CD4-positive, alpha-beta T cell treated with Interleukin-21 for 1 hour (primary cell): ENCODE measurements around the gene DTNA.

ENCODE experiments used
- DNase-seq: peaks from one replicate; pipeline ENCODE4 v3.0.0-alpha.2; 2020

The DTNA gene

DNA sequence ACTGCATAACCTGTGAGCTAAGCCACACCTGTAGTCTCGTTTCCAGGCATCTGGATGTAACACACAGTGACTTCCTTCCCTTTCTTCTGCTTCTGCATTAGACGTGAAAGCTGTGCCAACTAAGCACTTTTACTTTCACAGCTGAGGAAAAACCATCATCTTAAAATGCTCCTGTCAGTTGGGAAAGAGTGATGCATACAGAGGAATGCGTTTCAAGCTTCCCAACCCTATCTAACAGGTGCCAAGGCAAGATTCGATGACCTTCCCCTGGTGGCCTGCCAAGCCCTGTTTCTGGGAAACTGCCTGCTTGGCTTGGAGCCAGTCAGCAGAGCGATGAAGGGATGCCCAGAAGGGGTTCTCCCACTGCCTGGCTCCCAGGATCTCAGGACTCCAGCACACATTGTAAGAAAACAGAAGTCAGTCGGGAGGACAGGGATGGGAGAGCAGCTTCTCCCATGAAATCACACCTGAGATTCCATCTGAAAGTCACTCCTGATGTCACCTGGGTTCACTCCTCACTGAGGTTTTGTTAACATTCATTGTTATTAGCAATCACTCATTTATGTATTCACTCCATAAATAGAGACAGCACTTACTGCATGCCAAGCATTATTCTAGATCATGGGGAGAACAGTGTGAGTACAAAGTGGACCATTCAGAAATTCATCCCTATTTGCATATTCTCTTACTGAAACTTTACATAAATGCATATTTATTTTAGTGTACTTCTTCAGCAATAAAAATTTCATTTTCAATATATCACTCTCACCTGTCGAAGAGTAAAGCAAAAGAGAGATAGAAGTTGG lies 64.1 kb downstream of the DTNA start:
- no peak for DNase-seq

DNA sequence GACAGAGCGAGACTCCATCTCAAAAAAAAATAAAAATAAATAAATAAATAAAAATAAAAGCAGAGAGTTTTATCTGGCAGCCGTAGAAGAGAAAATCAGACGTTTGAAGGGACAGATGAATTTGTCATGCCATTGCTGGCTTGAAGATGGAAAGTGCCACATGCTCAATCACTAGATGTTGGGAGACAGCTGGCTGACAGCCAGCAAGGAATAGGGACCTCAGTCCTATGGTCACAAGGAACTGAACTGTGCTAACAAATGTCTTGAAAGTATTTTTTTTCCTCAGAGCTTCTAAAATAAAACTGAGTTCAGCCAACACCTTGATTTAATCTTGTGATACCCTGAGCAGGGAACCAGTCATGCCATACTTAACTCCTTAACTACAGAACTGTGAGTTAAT lies 65.4 kb downstream of the DTNA start:
- no peak for DNase-seq

- DNase-seq: no peak
Observed at GRCh38 chr18:34779112-34779511, 69.0 kb downstream of the DTNA start.

DNA sequence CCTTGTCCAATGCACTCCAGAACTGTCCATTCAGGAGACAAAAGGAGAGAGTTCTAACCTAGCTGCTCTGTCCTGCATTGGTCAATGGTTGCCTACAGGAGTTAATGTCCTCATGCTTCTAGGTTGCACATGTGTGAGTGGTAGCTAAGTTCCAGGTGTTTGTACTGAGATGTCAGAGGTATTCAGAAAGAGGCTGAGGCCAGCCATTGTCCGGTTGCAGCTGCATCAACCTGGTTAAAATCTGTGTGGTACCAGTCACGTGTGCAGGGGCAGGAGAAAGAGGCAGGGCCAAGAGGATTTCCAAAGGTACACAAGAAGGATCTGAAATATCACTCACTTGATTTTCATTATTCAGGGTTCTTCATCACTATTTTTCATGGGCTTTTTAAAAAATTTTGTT lies 70.8 kb downstream of the DTNA start:
- no peak for DNase-seq

- DNase-seq: no peak
Observed at GRCh38 chr18:34783501-34783900, 73.4 kb downstream of the DTNA start.

- no peak for DNase-seq
Observed at GRCh38 chr18:34786162-34786741, 76.2 kb downstream of the DTNA start.

DNA sequence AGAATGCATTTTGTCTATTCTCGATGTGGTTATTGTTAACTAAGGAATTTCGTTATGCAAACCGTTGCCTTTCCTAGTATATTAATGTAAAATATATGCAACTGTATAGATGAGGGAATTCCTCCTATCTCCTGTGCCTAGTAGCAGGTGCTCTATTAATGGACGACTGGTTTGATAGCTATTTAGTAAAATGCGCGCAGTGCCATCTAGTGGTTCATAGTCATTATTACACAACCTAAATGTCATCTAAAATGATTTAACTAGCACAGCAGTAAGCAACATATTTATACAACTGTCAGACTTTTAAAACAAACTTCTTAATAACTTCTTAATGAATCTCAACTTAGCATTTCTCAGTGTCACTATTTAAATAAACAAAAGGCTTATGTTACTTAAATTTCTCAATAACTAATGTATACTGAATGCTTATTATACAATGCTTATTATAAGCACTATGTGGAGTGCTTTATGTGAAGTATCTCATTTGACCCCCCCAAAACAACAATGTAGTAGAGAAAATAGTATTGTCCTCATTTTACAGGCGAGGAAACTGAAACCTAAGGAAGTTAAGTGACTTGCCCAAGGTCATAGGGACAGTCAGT lies 77.9 kb downstream of the DTNA start:
- DNase-seq: peak; percentile 41

DNA sequence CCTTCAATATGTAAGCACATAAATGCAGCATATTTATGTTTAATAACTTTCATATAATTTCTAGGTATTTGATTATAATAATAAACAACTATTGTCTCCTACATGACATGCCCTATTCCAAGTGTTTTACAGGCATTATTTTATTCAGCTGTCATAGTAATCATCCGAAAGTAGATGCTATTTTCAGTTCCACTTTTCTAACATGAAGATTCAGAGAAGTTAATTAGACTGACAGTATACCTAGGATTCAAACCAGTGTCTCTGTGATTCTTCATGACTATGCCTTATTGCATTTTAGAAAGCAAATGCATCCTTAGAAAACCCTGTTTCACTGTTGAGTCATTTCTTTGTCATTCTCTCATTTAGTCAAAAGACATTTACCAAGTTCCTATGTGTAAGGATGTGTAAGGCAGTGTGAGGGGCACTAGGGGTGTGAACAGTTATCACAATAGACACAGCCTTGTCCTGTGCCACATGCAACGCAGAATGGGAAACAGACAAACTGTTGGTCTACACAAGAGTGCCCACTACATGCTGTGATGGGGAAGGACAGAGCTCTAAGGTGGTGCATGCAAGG lies 79.8 kb downstream of the DTNA start:
- DNase-seq: no peak

GRCh38 chr18:34794348-34794747 lies 84.2 kb downstream of the DTNA start:
- DNase-seq: no peak

GRCh38 chr18:34795070-34795732 lies 85.1 kb downstream of the DTNA start:
- DNase-seq: no peak

GRCh38 chr18:34796035-34796657 lies 86.0 kb downstream of the DTNA start:
- DNase-seq: no peak

GRCh38 chr18:34799291-34799690 lies 89.2 kb downstream of the DTNA start:
- DNase-seq: no peak

DNA sequence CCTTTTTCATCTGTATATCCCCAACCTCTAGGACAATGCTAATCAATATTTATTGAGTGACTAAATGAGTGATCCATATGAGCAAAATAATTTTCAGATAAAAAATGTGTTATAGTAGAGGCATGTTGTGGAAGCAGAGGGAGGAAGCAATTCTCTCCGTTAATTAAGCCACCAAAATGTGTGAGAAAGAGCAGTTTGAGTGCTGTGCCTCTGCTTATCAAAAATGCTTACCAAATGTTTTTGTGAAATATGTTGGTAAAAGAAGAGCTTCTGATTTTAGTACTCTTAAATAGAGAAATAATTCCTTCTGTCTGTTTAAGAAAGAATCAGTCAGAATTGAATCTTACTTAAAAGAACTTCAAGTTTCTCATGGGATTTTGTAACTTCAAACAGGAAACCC lies 90.3 kb downstream of the DTNA start:
- DNase-seq: no peak

DNA sequence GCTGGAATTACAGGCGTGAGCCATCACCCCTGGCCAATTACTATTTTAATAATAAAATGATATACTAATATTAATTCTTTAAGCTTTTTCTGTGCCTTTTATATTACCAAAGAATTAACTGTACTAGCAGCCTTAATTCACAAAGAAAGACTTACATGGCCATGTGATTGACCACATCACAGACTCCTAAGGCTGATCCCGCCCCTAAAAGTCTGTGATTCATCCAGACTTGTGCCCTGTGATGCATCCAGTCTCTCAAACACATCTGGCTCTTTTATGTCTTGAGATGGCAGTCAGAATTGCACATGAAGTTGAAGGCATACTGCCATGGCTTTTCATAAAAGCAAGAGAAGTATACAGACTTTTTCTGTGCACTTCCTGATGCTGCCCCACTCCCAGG lies 91.7 kb downstream of the DTNA start:
- no peak for DNase-seq

- DNase-seq: no peak
Observed at GRCh38 chr18:34802959-34803358, 92.9 kb downstream of the DTNA start.

DNA sequence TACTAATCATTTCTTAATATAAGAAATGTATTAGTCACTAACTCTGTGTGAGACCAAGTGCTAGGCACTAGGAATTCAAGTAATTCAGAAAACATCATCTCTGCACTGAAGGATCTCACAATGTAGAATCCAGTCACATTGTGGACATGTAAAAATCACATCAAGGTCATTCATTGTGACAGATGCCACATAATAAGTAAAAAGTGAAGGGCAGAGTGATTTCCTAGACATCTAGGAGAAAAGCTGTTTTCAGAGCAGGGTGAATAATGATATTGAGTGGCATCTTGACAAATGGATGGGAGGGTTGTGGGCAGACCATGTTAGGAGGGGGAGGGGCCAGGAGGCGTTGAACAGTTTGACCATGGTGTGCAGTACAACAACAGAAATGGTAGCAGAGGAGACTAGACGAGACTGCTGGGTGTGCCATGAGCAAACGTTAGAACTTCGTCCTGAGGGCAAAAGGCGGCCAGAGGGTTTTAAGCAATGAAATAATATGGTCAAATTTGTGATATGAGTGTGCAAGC lies 93.8 kb downstream of the DTNA start:
- DNase-seq: no peak

- DNase-seq: no peak
Observed at GRCh38 chr18:34805103-34805877, 95.2 kb downstream of the DTNA start.

DNA sequence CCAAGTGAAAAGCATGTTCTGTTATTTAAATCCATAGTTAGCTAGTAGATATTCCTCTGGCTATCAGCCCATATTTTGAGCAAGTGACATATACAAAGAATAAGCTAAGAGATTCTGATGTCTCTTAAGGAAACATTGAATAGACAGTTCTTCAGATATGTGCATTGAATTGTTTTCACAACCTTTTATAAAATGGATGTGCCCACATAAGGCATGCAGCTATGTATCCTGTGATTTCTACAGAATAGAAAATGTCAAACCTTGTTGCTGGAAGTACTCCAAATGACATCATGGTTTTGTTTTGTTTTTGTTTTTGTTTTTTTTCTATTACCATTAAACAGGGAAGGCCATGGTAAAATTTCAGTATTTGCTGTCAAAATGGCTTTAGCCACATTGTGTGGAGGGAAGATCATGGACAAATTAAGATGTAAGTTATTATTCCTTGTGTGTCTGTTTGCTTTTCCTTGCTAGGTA lies 95.8 kb downstream of the DTNA start:
- no peak for DNase-seq

GRCh38 chr18:34806527-34806926 lies 96.4 kb downstream of the DTNA start:
- DNase-seq: no peak

GRCh38 chr18:34807106-34807796 lies 97.2 kb downstream of the DTNA start:
- no peak for DNase-seq

DNA sequence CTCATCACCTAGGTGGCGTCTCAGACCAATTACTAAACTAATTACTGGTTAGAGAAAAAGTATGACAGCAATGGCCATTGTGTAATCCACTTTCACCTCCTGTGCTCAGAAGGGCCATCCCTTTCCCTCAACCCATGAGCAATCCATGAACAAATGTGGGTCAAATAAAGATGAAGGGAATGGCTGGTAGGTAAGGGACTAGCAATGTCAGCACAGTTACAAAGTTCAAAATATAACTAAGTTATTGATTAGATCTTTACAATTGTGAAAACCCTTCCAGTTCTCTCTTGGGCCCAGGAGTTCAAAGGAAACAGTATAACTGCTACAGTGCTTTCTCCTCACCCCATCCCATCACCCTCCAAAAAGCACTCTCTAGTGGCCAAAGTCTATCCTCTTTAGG lies 98.3 kb downstream of the DTNA start:
- no peak for DNase-seq
